HCT116 (cell line): ENCODE data around the gene NEU4. TPM values are rescaled to one million over a fixed set of nuclear protein-coding genes. Genes with fewer than 3 reads are reported as not detected.

ENCODE experiments used
- ATAC-seq: fragments of 200-7000 bp; cut with Tn5 transposase; 2 replicates; pipeline ENCODE4 v1.9.1; 2020; ENCODE audit warnings: mild to moderate bottlenecking, moderate library complexity
- BruUV-seq: library from RNA; stranded (reverse); fragments of 400-500 nt; replicated peaks from 2 replicates; lab custom pipeline; 2021; lab: Mats Ljungman, UMichigan
- CTCF ChIA-PET: fragments of 300-600 bp; sonication (Branson Sonifier 250); formaldehyde crosslinking; loops from one replicate; lab custom pipeline; 2021; ENCODE audit warnings: antibody characterized with exemption; lab: Charles Lee
- POLR2A ChIA-PET: fragments of 300-600, 350-600 bp; sonication (Branson Sonifier 250); formaldehyde crosslinking; loops from one replicate; lab custom pipeline; 2021; ENCODE audit warnings: antibody characterized with exemption; lab: Charles Lee
- RAD21 ChIA-PET, 2 experiments: fragments of 300-600 bp; sonication (Branson Sonifier 250); formaldehyde crosslinking; loops; one replicate each; lab custom pipeline; 2023; ENCODE audit warnings: low total read pairs in 2 of 2; ENCODE audit not compliant: uncharacterized antibody in 2 of 2, unreplicated experiment in 2 of 2, low non-redundant PET in 1 of 2; lab: Charles Lee
- DNase-seq: peaks from one replicate; pipeline ENCODE4 v3.0.0-alpha.2; 2010; ENCODE audit warnings: low read depth, low spot score
- H2AFZ ChIP-seq: fragments of 200-600 bp; shearing (Covaris generic), sonication (generic); 2 replicates; pipeline ENCODE4 v1.6.1; 2017; ENCODE audit warnings: low read depth, mixed run types, mixed read lengths, antibody characterized with exemption, low read length; ENCODE audit not compliant: poor library complexity, severe bottlenecking
- H3K27ac ChIP-seq: 2 replicates; pipeline ENCODE4 v1.5.1; 2012; ENCODE audit warnings: low read depth, low read length
- H3K27me3 ChIP-seq: fragments of 200-600 bp; sonication (generic); 2 replicates; pipeline ENCODE4 v1.6.1; 2016; ENCODE audit warnings: mixed run types, low read length, mixed read lengths; ENCODE audit not compliant: insufficient read depth
- H3K36me3 ChIP-seq, 2 experiments: fragments of 200-500 bp in 1 of 2; fragments of 200-600 bp in 1 of 2; sonication (Bioruptor generic) in 1 of 2; sonication (generic) in 1 of 2; 2 replicates each; pipeline versions ENCODE4 v1.5.1 to v1.6.1; 2014 to 2016; ENCODE audit warnings: low read length in 2 of 2, inconsistent platforms in 1 of 2, mixed read lengths in 1 of 2, mixed run types in 1 of 2; ENCODE audit not compliant: insufficient read depth in 2 of 2, control insufficient read depth in 1 of 2
- H3K4me1 ChIP-seq, 2 experiments: fragments of 200-600 bp in 1 of 2; sonication (generic) in 1 of 2; 2 replicates each; pipeline versions ENCODE4 v1.5.1 to v1.6.1; 2012 to 2017; ENCODE audit warnings: low read length in 2 of 2, inconsistent platforms in 1 of 2, mild to moderate bottlenecking in 1 of 2, mixed read lengths in 1 of 2, mixed run types in 1 of 2, moderate library complexity in 1 of 2; ENCODE audit not compliant: insufficient read depth in 2 of 2, control insufficient read depth in 1 of 2
- H3K4me2 ChIP-seq: fragments of 200-600 bp; sonication (generic); 2 replicates; pipeline ENCODE4 v1.6.1; 2017; ENCODE audit warnings: mixed run types, low read length, mixed read lengths
- H3K4me3 ChIP-seq, 2 experiments: fragments of 200-600 bp in 1 of 2; sonication (generic) in 1 of 2; replicated peaks in 1 of 2; 2 replicates each; pipeline ENCODE4 v1.5.1; 2011 to 2016; ENCODE audit warnings: low read length in 2 of 2, control low read depth in 1 of 2, low read depth in 1 of 2, mild to moderate bottlenecking in 1 of 2, mixed read lengths in 1 of 2, mixed run types in 1 of 2
- H3K79me2 ChIP-seq: fragments of 200-600 bp; sonication (generic); 2 replicates; pipeline ENCODE4 v1.6.1; 2017; ENCODE audit warnings: mild to moderate bottlenecking, mixed run types, low read length, moderate library complexity, mixed read lengths; ENCODE audit not compliant: insufficient read depth
- H3K9ac ChIP-seq: fragments of 200-600 bp; sonication (generic); 2 replicates; pipeline ENCODE4 v1.6.1; 2016; ENCODE audit warnings: low read length, mixed read lengths
- H3K9me2 ChIP-seq: fragments of 200-600 bp; sonication (generic), shearing (Covaris generic); 2 replicates; pipeline ENCODE4 v1.6.1; 2017; ENCODE audit warnings: mixed run types, mild to moderate bottlenecking, moderate library complexity; ENCODE audit not compliant: insufficient read depth
- H3K9me3 ChIP-seq, 2 experiments: fragments of 200-500 bp in 1 of 2; fragments of 200-600 bp in 1 of 2; sonication (Bioruptor generic) in 1 of 2; sonication (generic) in 1 of 2; 2 replicates each; pipeline ENCODE4 v1.6.1; 2014 to 2017; ENCODE audit warnings: low read length in 2 of 2, mixed read lengths in 2 of 2, inconsistent platforms in 1 of 2, low read depth in 1 of 2, mild to moderate bottlenecking in 1 of 2, mixed run types in 1 of 2, moderate library complexity in 1 of 2; ENCODE audit not compliant: control insufficient read depth in 1 of 2, insufficient read depth in 1 of 2
- H4K20me1 ChIP-seq: fragments of 200-600 bp; sonication (generic), shearing (Covaris generic); 2 replicates; pipeline ENCODE4 v1.6.1; 2017; ENCODE audit warnings: mixed run types, mild to moderate bottlenecking, moderate library complexity; ENCODE audit not compliant: insufficient read depth
- ATF3 ChIP-seq: IDR thresholded peaks from 2 replicates; pipeline ENCODE4 v1.6.1; 2012
- CBX3 ChIP-seq: IDR thresholded peaks from 2 replicates; pipeline ENCODE4 v1.6.1; 2012; ENCODE audit warnings: low read depth
- CTCF ChIP-seq, 3 experiments: fragments of 200-600 bp in 1 of 3; sonication (generic) in 1 of 3; IDR thresholded peaks in 2 of 3; conservative IDR thresholded peaks in 1 of 3; 2 replicates each; pipeline ENCODE4 v1.5.1; 2012 to 2017; ENCODE audit warnings: low read depth in 2 of 3, low read length in 2 of 3, antibody characterized with exemption in 1 of 3, borderline replicate concordance in 1 of 3, control low read depth in 1 of 3, mild to moderate bottlenecking in 1 of 3, mixed read lengths in 1 of 3, mixed run types in 1 of 3, moderate library complexity in 1 of 3; ENCODE audit not compliant: insufficient read depth in 1 of 3
- EGR1 ChIP-seq: IDR thresholded peaks from 2 replicates; pipeline ENCODE4 v1.6.1; 2012; ENCODE audit warnings: low read depth
- EZH2 ChIP-seq: fragments of 200-600 bp; sonication (generic); IDR thresholded peaks from 2 replicates; pipeline ENCODE4 v1.6.1; 2017; ENCODE audit warnings: antibody characterized with exemption, mixed run types
- EZH2phosphoT487 ChIP-seq: fragments of 200-600 bp; IDR thresholded peaks from 2 replicates; pipeline ENCODE4 v1.6.1; 2018; ENCODE audit warnings: antibody characterized with exemption, borderline replicate concordance
- FOSL1 ChIP-seq: IDR thresholded peaks from 2 replicates; pipeline ENCODE4 v1.6.1; 2012; ENCODE audit warnings: low read depth
- JUND ChIP-seq: IDR thresholded peaks from 2 replicates; pipeline ENCODE4 v1.6.1; 2012
- POLR2A ChIP-seq: IDR thresholded peaks from 2 replicates; pipeline ENCODE4 v1.7.0; 2011; ENCODE audit warnings: borderline replicate concordance; ENCODE audit not compliant: insufficient read depth, insufficient read length; ENCODE audit errors: extremely low read depth
- POLR2AphosphoS5 ChIP-seq: IDR thresholded peaks from 2 replicates; pipeline ENCODE4 v1.6.1; 2011; ENCODE audit warnings: mild to moderate bottlenecking, low read depth, low read length, moderate library complexity
- SIN3A ChIP-seq: IDR thresholded peaks from 2 replicates; pipeline ENCODE4 v1.6.1; 2012; ENCODE audit warnings: low read depth
- SP1 ChIP-seq: IDR thresholded peaks from 2 replicates; pipeline ENCODE4 v1.6.1; 2012; ENCODE audit warnings: low read depth
- SRF ChIP-seq: IDR thresholded peaks from 2 replicates; pipeline ENCODE4 v1.6.1; 2012; ENCODE audit warnings: low read depth
- TCF7L2 ChIP-seq: IDR thresholded peaks from 2 replicates; pipeline ENCODE4 v1.7.0; 2011; ENCODE audit warnings: borderline replicate concordance, inconsistent platforms; ENCODE audit not compliant: insufficient read depth, insufficient read length; ENCODE audit errors: extremely low read depth
- YY1 ChIP-seq: IDR thresholded peaks from 2 replicates; pipeline ENCODE4 v1.6.1; 2011; ENCODE audit warnings: low read length, low read depth, moderate library complexity, mild to moderate bottlenecking; ENCODE audit not compliant: insufficient replicate concordance; ENCODE audit errors: extremely low read depth
- intact Hi-C: fragments of 100-400 bp; cut with micrococcal nuclease; formaldehyde crosslinking; loops from 2 replicates; pipeline ENCODE4 v1.10.0; 2022
- total RNA-seq: library from RNA; stranded (reverse); gene quantifications from one replicate; pipeline ENCODE4 v1.2.1, GENCODE V29; 2021; ENCODE audit not compliant: unreplicated experiment
- TF ChIP-seq, protein P1 (sequence below): IDR thresholded peaks from 2 replicates; pipeline ENCODE4 v1.6.1; 2012

NEU4 gene
- total RNA-seq, 1 experiment from 2014 or later = 0.34 TPM

- H3K4me3 ChIP-seq = no peak overlapping the region
- no peaks in the 10 kb centered on the region for H3K79me2 ChIP-seq
- H2AFZ ChIP-seq = no peak overlapping the region
- H3K36me3 ChIP-seq = no peaks in the 10 kb centered on the region
- ChIA-PET CTCF (no interaction called here), POLR2A (no interaction called here), RAD21 (no interaction called here)
- no peaks in the 10 kb centered on the region for H3K27me3 ChIP-seq
- no peaks in the 10 kb centered on the region for H3K9me3 ChIP-seq
- ATAC-seq = no peak
- no peak overlapping the region for H3K9ac ChIP-seq
- TF ChIP-seq TCF7L2 = no peak
- TF ChIP-seq EZH2phosphoT487 = no peak
- no peak for TF ChIP-seq EGR1
- TF ChIP-seq CBX3 = no peak
- TF ChIP-seq SRF = no peak
- TF ChIP-seq, protein P1, sequence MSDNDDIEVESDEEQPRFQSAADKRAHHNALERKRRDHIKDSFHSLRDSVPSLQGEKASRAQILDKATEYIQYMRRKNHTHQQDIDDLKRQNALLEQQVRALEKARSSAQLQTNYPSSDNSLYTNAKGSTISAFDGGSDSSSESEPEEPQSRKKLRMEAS = no peak
- TF ChIP-seq POLR2AphosphoS5 = no peak
- no peak for TF ChIP-seq EZH2
- TF ChIP-seq SP1 = no peak
- no TSS peak for BruUV-seq
- H3K4me1 ChIP-seq = peaks cover 7 to 11% of the 10 kb centered on the region in 2 experiments
- H3K9me2 ChIP-seq = no peaks in the 10 kb centered on the region
- no peak overlapping the region for H3K4me2 ChIP-seq
- DNase-seq = no peak
- no peaks in the 10 kb centered on the region for H4K20me1 ChIP-seq
- intact Hi-C loops = no loop called here
- no peak overlapping the region for H3K27ac ChIP-seq
Measured at GRCh38 chr2:241796209-241796608, 12.8 kb upstream of the NEU4 start.

GRCh38 chr2:241796610-241797138 lies 12.3 kb upstream of the NEU4 start:
- Histone ChIP-seq H3K4me1 (peaks cover 2 to 7% of the 10 kb centered on the region in 2 experiments), H2AFZ (no peak overlapping the region), H3K79me2 (no peaks in the 10 kb centered on the region), H3K9me3 (no peaks in the 10 kb centered on the region), H3K9ac (no peak overlapping the region), H3K4me2 (no peak overlapping the region), H3K36me3 (no peaks in the 10 kb centered on the region), H3K4me3 (no peak overlapping the region), H4K20me1 (no peaks in the 10 kb centered on the region), H3K27ac (no peak overlapping the region), H3K27me3 (no peaks in the 10 kb centered on the region), H3K9me2 (no peaks in the 10 kb centered on the region)
- BruUV-seq = no TSS peak
- DNase-seq = no peak
- ChIA-PET POLR2A (no interaction called here), CTCF (no interaction called here), RAD21 (no interaction called here)
- no peak for ATAC-seq
- intact Hi-C loops = no loop called here
- no peak for TF ChIP-seq YY1
- TF ChIP-seq CTCF (IDR thresholded peaks at IDR 0.05 in 2 of 3, conservative IDR thresholded peaks at IDR 0.05 in 1 of 3; ENCODE audit: borderline replicate concordance in 1 of 3, insufficient read depth in 1 of 3, low read depth in 2 of 3, low read length in 2 of 3) = no peak
- TF ChIP-seq POLR2AphosphoS5 = no peak
- no peak for TF ChIP-seq JUND
- TF ChIP-seq CBX3 = no peak
- no peak for TF ChIP-seq TCF7L2
- TF ChIP-seq SIN3A = no peak
- no peak for TF ChIP-seq ATF3
- no peak for TF ChIP-seq SRF
- TF ChIP-seq POLR2A = no peak
- TF ChIP-seq FOSL1 = no peak
